BE2C (cell line): ENCODE measurements around the gene TM9SF1.
"Not testable (repeated sequence)": the region's sequence is repeated elsewhere in the genome, so short reads cannot be mapped to it uniquely, and the experiment has no call there.

Source experiments
- DNase-seq: peaks from one replicate; pipeline ENCODE4 v3.0.0-alpha.2; 2020
- H3K27me3 ChIP-seq: fragments of 250-450 bp; sonication (Bioruptor Pico); 2 replicates; pipeline ENCODE4 v1.5.1; 2020; ENCODE audit warnings: mild to moderate bottlenecking
- H3K36me3 ChIP-seq: fragments of 250-450 bp; sonication (Bioruptor Pico); 2 replicates; pipeline ENCODE4 v1.5.1; 2020; ENCODE audit warnings: mild to moderate bottlenecking
- H3K4me1 ChIP-seq: fragments of 250-450 bp; sonication (Bioruptor Pico); 2 replicates; pipeline ENCODE4 v1.5.1; 2020
- H3K4me3 ChIP-seq: 2 replicates; pipeline ENCODE4 v1.5.1; 2011; ENCODE audit warnings: low read depth, low read length
- H3K9me3 ChIP-seq: fragments of 250-450 bp; sonication (Bioruptor Pico); 2 replicates; pipeline ENCODE4 v1.5.1; 2020
- CTCF ChIP-seq: IDR thresholded peaks from 2 replicates; pipeline ENCODE4 v1.5.1; 2012; ENCODE audit warnings: mild to moderate bottlenecking, low read depth, low read length

Gene TM9SF1

DNA sequence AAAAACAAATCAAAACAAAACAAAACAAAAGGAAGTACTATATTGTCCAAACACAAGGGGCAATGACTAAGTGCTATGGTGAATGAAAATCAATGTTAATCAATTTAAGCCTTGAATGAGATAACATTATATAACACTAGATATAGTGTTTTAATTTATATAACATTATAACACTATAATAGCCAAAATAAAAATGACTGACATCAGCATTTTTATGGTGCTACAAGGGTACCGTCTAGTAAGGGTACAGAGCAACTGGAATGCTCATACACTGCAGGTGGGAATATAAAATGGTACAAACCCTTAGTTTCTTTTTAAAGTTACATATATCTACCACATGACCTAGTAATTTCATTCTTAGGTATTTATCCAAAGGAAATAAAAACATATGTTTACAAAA, 31.2 kb upstream of the TM9SF1 start:
- H3K9me3 ChIP-seq: no peaks in the 10 kb centered on the region
- H3K36me3 ChIP-seq: peaks cover 14% of the 10 kb centered on the region
- TF ChIP-seq CTCF: no peak
- no peak overlapping the region for H3K4me3 ChIP-seq
- no peaks in the 10 kb centered on the region for H3K27me3 ChIP-seq
- no peak for DNase-seq
- no peaks in the 10 kb centered on the region for H3K4me1 ChIP-seq

GRCh38 chr14:24224618-24225071, 29.4 kb upstream of the TM9SF1 start:
- Histone ChIP-seq H3K27me3 (no peaks in the 10 kb centered on the region), H3K4me3 (no peak overlapping the region), H3K36me3 (peaks cover 14% of the 10 kb centered on the region), H3K4me1 (no peaks in the 10 kb centered on the region), H3K9me3 (no peaks in the 10 kb centered on the region)
- no peak for TF ChIP-seq CTCF
- DNase-seq: no peak

- H3K9me3 ChIP-seq, H3K4me3 ChIP-seq, DNase-seq, H3K27me3 ChIP-seq, H3K4me1 ChIP-seq: not testable (repeated sequence)
- H3K36me3 ChIP-seq: peaks cover 10% of the 10 kb centered on the region
Observed at GRCh38 chr14:24222987-24223386, 27.7 kb upstream of the TM9SF1 start.

GRCh38 chr14:24219521-24219920, 24.3 kb upstream of the TM9SF1 start:
- no peaks in the 10 kb centered on the region for H3K4me1 ChIP-seq

DNA sequence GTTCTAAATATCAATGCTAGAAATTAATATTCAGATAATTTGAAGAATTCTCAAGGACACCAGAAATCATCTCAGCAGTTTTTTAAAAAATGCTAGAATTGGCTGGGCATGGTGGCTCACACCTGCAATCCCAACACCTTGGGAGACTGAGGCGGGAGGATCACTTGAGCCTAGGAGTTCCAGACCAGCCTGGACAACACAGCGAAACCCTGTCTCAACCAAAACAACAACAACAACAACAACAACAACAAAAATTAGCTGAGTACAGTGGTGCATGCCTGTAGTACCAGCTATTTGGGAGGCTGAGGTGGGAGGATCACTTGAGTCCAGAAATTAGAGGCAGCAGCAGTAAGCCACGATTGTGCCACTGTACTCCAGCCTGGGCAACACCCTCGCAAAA, 23.8 kb upstream of the TM9SF1 start:
- no peaks in the 10 kb centered on the region for H3K27me3 ChIP-seq
- H3K4me1 ChIP-seq: no peaks in the 10 kb centered on the region
- H3K9me3 ChIP-seq: no peaks in the 10 kb centered on the region
- no peak overlapping the region for H3K4me3 ChIP-seq
- peaks cover 4% of the 10 kb centered on the region; the same call in 1 of the 2 replicates for H3K36me3 ChIP-seq
- no peak for TF ChIP-seq CTCF
- no peak for DNase-seq

More at GRCh38 chr14:24219521-24219920, 24.3 kb upstream of the TM9SF1 start:
- H3K27me3 ChIP-seq: no peaks in the 10 kb centered on the region
- TF ChIP-seq CTCF: no peak
- peaks cover 8% of the 10 kb centered on the region; the same call in 1 of the 2 replicates for H3K36me3 ChIP-seq
- DNase-seq: no peak
- no peaks in the 10 kb centered on the region for H3K9me3 ChIP-seq
- H3K4me3 ChIP-seq: no peak overlapping the region

GRCh38 chr14:24216876-24217275, 21.6 kb upstream of the TM9SF1 start:
- not testable (repeated sequence) for H3K36me3 ChIP-seq, H3K27me3 ChIP-seq, H3K4me3 ChIP-seq, H3K4me1 ChIP-seq, DNase-seq, H3K9me3 ChIP-seq

GRCh38 chr14:24216345-24216699, 21.1 kb upstream of the TM9SF1 start:
- H3K4me1 ChIP-seq: no peaks in the 10 kb centered on the region
- H3K36me3 ChIP-seq: 0 out of 2 replicates have a peak, but pooled peaks cover 4% of the 10 kb centered on the region
- peak overlapping the region; percentile 91; the same call in 1 of the 2 replicates for H3K4me3 ChIP-seq
- no peak for DNase-seq
- no peaks in the 10 kb centered on the region for H3K27me3 ChIP-seq
- no peak for TF ChIP-seq CTCF
- no peaks in the 10 kb centered on the region for H3K9me3 ChIP-seq
